Gastrocnemius medialis (tissue), 4 donors: ENCODE measurements around the gene KCNA5. TPM values are rescaled to one million over a fixed set of nuclear protein-coding genes. Genes with fewer than 3 reads are reported as not detected.

Source experiments
- ATAC-seq, 2 donors: fragments of 150-250 bp; one replicate each; pipeline ENCODE4 v1.9.1; 2016
- DNase-seq, 2 donors: peaks; one replicate each; pipeline ENCODE4 v3.0.0-alpha.2; 2019
- H3K27ac ChIP-seq, 4 donors: fragments of 200-600 bp; sonication (generic); 1 replicate in 1 of 4; 2 replicates in 3 of 4; pipeline ENCODE4 v1.5.1; 2016 to 2018; ENCODE audit warnings: mild to moderate bottlenecking in 2 of 4, moderate library complexity in 1 of 4
- H3K27me3 ChIP-seq, 3 donors: fragments of 200-600 bp; sonication (generic) in 2 of 3; 1 replicate in 1 of 3; 2 replicates in 2 of 3; pipeline versions ENCODE4 v1.5.1 to v1.6.0; 2016 to 2019; ENCODE audit warnings: mild to moderate bottlenecking in 1 of 3, moderate library complexity in 1 of 3
- H3K36me3 ChIP-seq, 2 donors: fragments of 200-600 bp; sonication (generic) in 1 of 2; one replicate each; pipeline ENCODE4 v1.5.1; 2017 to 2018
- H3K4me1 ChIP-seq, 2 donors: fragments of 200-600 bp; sonication (generic) in 1 of 2; one replicate each; pipeline ENCODE4 v1.5.1; 2016 to 2017; ENCODE audit warnings: mild to moderate bottlenecking in 2 of 2
- H3K4me3 ChIP-seq, 4 donors: fragments of 200-600 bp; sonication (generic) in 3 of 4; 1 replicate in 1 of 4; 2 replicates in 3 of 4; pipeline ENCODE4 v1.5.1; 2016 to 2019; ENCODE audit warnings: mild to moderate bottlenecking in 2 of 4
- H3K9me3 ChIP-seq, 3 donors: fragments of 200-600 bp; sonication (generic) in 2 of 3; 1 replicate in 1 of 3; 2 replicates in 2 of 3; pipeline ENCODE4 v1.5.1; 2016 to 2019
- POLR2A ChIP-seq, 2 donors: fragments of 450-650 bp; IDR thresholded peaks; one replicate each; pipeline ENCODE4 v1.6.1; 2017; ENCODE audit warnings: antibody characterized with exemption in 2 of 2, mild to moderate bottlenecking in 2 of 2, moderate library complexity in 2 of 2
- in situ Hi-C, 4 donors: fragments of 200-750 bp; cut with MboI; loops; one replicate each; pipeline versions ENCODE4 v1.15.0 to v1.8.0; 2017; ENCODE audit warnings: low sequenced_read_pairs in 4 of 4
- intact Hi-C: fragments of 100-400 bp; cut with DNase I; formaldehyde crosslinking; loops from one replicate; pipeline ENCODE4 v1.15.1; 2023; ENCODE audit warnings: low total_unique reads
- total RNA-seq, 4 donors: library from RNA; depleted of rRNA; stranded (reverse); fragments of >200 nt; gene quantifications; one replicate each; pipeline versions ENCODE4 v1.1.0 to v1.2.3, GENCODE V29; 2016
- TF ChIP-seq, protein P1 (sequence below), 5 experiments: fragments of 450-650 bp in 3 of 5; fragments of 200-600 bp in 2 of 5; sonication (generic) in 2 of 5; IDR thresholded peaks in 4 of 5; conservative IDR thresholded peaks in 1 of 5; 1 replicate in 4 of 5; 2 replicates in 1 of 5; pipeline ENCODE4 v1.5.1; 2016 to 2019; ENCODE audit warnings: antibody characterized with exemption in 5 of 5, mild to moderate bottlenecking in 3 of 5, moderate library complexity in 3 of 5

KCNA5 gene
- total RNA-seq, 4 donors from 2014 or later = 0.52 to 3.2 (median 0.84) TPM

DNA sequence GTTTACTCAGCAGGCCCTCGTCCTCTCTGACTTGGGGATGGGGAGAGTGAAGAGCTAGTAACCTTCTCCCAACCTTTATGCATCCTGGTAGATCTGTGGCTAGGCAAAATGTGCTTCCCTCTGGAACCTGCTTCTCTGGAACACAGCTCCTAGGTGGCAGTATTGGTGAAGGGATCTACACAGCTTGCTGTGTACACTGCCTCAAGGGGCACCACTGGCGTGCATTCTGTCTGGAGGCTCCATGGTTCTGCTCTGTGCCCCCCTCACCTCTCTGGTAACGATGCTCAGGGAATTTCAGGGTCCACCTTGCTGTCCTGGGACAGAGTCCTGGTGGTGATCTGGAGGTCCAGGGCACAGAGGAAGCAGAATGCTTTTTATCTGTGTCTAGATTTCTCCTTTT, 43.5 kb upstream of the KCNA5 start:
- Histone ChIP-seq H3K27me3 (no peaks in the 10 kb centered on the region), H3K36me3 (no peaks in the 10 kb centered on the region), H3K4me3 (no peak overlapping the region), H3K4me1 (peaks cover 11 to 13% of the 10 kb centered on the region in 2 donors), H3K9me3 (no peaks in the 10 kb centered on the region), H3K27ac (no peak overlapping the region)
- in situ Hi-C loops = loop anchor here (5.0 to 25.0 kb wide), 3 partner anchors 143 to 437 kb away; partner anchors contain the start of gene NTF3 (in 2 of the 4)
- intact Hi-C loops = no loop called here
- ATAC-seq (no peak), DNase-seq (no peak)
- TF ChIP-seq, protein P1, sequence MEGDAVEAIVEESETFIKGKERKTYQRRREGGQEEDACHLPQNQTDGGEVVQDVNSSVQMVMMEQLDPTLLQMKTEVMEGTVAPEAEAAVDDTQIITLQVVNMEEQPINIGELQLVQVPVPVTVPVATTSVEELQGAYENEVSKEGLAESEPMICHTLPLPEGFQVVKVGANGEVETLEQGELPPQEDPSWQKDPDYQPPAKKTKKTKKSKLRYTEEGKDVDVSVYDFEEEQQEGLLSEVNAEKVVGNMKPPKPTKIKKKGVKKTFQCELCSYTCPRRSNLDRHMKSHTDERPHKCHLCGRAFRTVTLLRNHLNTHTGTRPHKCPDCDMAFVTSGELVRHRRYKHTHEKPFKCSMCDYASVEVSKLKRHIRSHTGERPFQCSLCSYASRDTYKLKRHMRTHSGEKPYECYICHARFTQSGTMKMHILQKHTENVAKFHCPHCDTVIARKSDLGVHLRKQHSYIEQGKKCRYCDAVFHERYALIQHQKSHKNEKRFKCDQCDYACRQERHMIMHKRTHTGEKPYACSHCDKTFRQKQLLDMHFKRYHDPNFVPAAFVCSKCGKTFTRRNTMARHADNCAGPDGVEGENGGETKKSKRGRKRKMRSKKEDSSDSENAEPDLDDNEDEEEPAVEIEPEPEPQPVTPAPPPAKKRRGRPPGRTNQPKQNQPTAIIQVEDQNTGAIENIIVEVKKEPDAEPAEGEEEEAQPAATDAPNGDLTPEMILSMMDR (IDR thresholded peaks at IDR 0.05 in 4 of 5, conservative IDR thresholded peaks at IDR 0.05 in 1 of 5) = no peak
- no peak for TF ChIP-seq POLR2A (IDR thresholded peaks at IDR 0.05)

- ATAC-seq (no peak), DNase-seq (no peak)
- H3K9me3 ChIP-seq = no peaks in the 10 kb centered on the region
- in situ Hi-C loops (loop anchor here (5.0 to 25.0 kb wide), 3 partner anchors 144 to 436 kb away; partner anchors contain the start of gene NTF3 (in 2 of the 4)), intact Hi-C loops (no loop called here)
- no peak overlapping the region for H3K4me3 ChIP-seq
- peaks cover 11 to 13% of the 10 kb centered on the region in 2 donors for H3K4me1 ChIP-seq
- TF ChIP-seq, protein P1 (IDR thresholded peaks at IDR 0.05 in 4 of 5, conservative IDR thresholded peaks at IDR 0.05 in 1 of 5) = no peak
- no peak for TF ChIP-seq POLR2A (IDR thresholded peaks at IDR 0.05)
- no peaks in the 10 kb centered on the region for H3K36me3 ChIP-seq
- no peaks in the 10 kb centered on the region for H3K27me3 ChIP-seq
- H3K27ac ChIP-seq = no peak overlapping the region
Measured at GRCh38 chr12:5000658-5001385, 42.9 kb upstream of the KCNA5 start.

DNA sequence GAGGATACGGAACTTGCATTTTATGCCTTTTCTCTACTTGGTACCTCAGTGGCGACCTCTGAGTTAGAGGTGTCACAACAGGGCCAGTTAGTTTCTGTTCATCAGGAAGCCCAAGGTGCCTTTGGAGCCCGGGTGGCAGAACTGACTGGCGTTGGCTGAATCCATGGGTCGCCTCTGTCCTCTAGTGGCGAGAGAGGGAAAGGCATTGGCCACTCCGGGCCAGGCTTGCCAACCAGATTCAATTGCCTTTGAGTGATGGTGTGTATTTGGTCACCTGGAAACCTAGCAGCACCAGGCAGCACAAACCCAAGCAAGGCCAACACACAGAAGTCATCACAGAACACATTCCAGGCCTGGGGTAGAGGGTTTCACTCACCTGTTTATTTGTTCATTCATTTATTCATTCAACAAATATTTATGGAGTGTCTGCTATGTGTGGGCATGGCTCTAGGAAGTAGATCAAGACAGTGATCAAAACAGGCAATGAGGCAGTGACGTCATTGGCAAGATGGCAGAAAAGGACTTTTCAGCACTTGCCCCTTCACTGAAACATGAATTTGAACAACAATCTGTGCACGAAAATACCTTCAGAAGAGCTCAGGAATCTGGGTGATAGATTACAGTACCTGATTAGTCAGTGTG, 40.5 kb upstream of the KCNA5 start:
- Histone ChIP-seq H3K36me3 (no peaks in the 10 kb centered on the region), H3K9me3 (no peaks in the 10 kb centered on the region), H3K27me3 (no peaks in the 10 kb centered on the region), H3K27ac (no peak overlapping the region), H3K4me1 (peaks cover 3 to 4% of the 10 kb centered on the region in 2 donors), H3K4me3 (no peak overlapping the region)
- in situ Hi-C loops (loop anchor here (5.0 to 25.0 kb wide), 3 partner anchors 146 to 434 kb away; partner anchors contain the start of gene NTF3 (in 2 of the 4)), intact Hi-C loops (loop anchor here (1.0 kb wide), 1 partner anchor 146 kb away; no protein-coding TSS in a partner anchor)
- TF ChIP-seq POLR2A (IDR thresholded peaks at IDR 0.05) = no peak
- TF ChIP-seq, protein P1 (IDR thresholded peaks at IDR 0.05 in 4 of 5, conservative IDR thresholded peaks at IDR 0.05 in 1 of 5) = peak; percentile 77 to 92 (median 86)
- DNase-seq (peak; percentile 41 to 62), ATAC-seq (peak; percentile 83 to 89)

GRCh38 chr12:5008661-5009060, 35.0 kb upstream of the KCNA5 start:
- TF ChIP-seq POLR2A (IDR thresholded peaks at IDR 0.05) = no peak
- TF ChIP-seq, protein P1 (IDR thresholded peaks at IDR 0.05 in 4 of 5, conservative IDR thresholded peaks at IDR 0.05 in 1 of 5) = no peak
- H3K36me3 ChIP-seq = no peaks in the 10 kb centered on the region
- no peaks in the 10 kb centered on the region for H3K9me3 ChIP-seq
- H3K4me1 ChIP-seq = peaks cover 27 to 34% of the 10 kb centered on the region in 2 donors
- no peak for DNase-seq
- intact Hi-C loops = no loop called here
- in situ Hi-C loops = loop anchor here in 3 of 4 donors (10.0 to 25.0 kb wide), 2 partner anchors 154 to 429 kb away; partner anchors contain the start of gene NTF3 (in 2 of the 3)
- H3K4me3 ChIP-seq = no peak overlapping the region
- no peak overlapping the region for H3K27ac ChIP-seq
- no peaks in the 10 kb centered on the region for H3K27me3 ChIP-seq
- no peak for ATAC-seq
